Activated naive CD4-positive, alpha-beta T cell treated with anti-CD3 and anti-CD28 coated beads, Interleukin-2, amount 50 U/mL, for 16 hours (primary cell): ENCODE results near the gene OR2AT4.
"Not testable (repeated sequence)": the region's sequence is repeated elsewhere in the genome, so short reads cannot be mapped to it uniquely, and the experiment has no call there.

Experiments used
- DNase-seq: peaks from one replicate; pipeline ENCODE4 v3.0.0-alpha.2; 2020

Gene OR2AT4

GRCh38 chr11:75096456-75097172 is at the start of gene OR2AT4:
TSS of gene OR2AT4 (minus strand) at chr11:75096876.
- no peak for DNase-seq

DNA sequence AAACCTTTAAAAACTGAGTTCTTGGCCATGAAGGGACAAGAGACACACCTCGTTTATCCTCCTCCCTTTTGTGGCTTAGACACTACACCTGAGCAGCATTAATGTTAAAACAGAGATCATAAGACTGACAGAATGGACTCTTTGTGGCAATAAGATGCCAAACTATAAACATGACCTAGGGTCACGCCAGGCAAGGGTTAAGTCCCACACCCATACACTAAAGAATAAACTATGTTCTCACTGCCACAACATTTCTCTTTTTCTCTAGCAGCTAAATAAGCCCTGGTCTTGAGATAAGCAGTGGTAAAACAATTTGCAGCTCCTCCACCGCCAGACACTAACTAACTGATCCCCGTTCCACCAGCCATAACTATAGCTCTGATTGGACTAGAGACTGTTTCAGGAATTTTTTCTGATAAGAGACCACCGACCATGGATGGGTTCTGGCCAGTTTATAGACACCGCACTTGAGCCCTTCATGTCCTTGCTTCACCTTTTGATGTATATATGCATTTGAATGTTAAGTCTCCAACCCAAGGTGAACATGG is 49.4 kb upstream of the OR2AT4 start:
- no peak for DNase-seq

GRCh38 chr11:75145196-75145971 is 48.7 kb upstream of the OR2AT4 start:
- no peak for DNase-seq

GRCh38 chr11:75144716-75145014 is 48.0 kb upstream of the OR2AT4 start:
- DNase-seq, result no peak

DNA sequence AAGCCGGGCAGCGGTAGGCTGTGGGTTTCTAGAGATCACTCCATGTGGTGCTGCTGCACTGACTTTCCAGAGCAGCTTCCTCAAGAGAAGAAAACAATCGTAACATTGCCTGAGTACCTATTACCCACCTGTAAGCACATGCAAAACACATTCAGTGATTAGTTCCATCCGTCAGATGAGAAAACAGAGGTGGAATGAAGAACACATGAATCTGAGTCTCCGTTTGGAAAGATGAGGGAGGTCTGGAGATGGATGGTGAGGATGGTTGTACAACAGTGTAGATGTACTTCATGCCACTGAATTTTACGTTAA is 46.7 kb upstream of the OR2AT4 start:
- no peak for DNase-seq

GRCh38 chr11:75142714-75143419 is 46.2 kb upstream of the OR2AT4 start:
- peak; percentile 70 for DNase-seq

GRCh38 chr11:75141166-75141565 is 44.5 kb upstream of the OR2AT4 start:
- no peak for DNase-seq

- peak; percentile 80 for DNase-seq
Measured at GRCh38 chr11:75140269-75141138, 43.8 kb upstream of the OR2AT4 start.

GRCh38 chr11:75135651-75136050 is 39.0 kb upstream of the OR2AT4 start:
- no peak for DNase-seq

GRCh38 chr11:75135021-75135650 is 38.5 kb upstream of the OR2AT4 start:
- no peak for DNase-seq

- no peak for DNase-seq
Measured at GRCh38 chr11:75133976-75134375, 37.3 kb upstream of the OR2AT4 start.

GRCh38 chr11:75132080-75132479 is 35.4 kb upstream of the OR2AT4 start:
- no peak for DNase-seq

DNA sequence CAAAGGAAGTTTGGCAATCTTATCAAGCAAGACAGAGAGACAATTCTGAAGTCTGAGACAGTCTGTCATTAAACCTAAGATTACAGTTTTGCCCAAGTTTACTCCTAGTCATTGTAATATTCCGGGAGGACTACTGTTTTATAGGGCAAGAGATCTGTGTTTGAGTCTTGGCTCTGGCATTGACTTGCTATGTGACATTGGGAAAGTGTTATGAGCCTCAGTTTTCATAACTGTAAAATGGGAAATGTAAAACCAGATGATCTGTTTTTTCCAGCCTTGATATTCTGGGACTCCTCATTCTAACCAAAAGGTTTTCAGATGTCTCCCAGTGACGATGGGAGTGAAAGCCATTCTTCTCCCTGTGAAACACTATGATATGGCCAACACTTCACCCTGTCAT is 29.9 kb upstream of the OR2AT4 start:
- DNase-seq, result no peak

GRCh38 chr11:75118577-75118976 is 21.9 kb upstream of the OR2AT4 start:
- DNase-seq, result no peak

GRCh38 chr11:75114465-75114864 is 17.8 kb upstream of the OR2AT4 start:
- DNase-seq, result no peak

DNA sequence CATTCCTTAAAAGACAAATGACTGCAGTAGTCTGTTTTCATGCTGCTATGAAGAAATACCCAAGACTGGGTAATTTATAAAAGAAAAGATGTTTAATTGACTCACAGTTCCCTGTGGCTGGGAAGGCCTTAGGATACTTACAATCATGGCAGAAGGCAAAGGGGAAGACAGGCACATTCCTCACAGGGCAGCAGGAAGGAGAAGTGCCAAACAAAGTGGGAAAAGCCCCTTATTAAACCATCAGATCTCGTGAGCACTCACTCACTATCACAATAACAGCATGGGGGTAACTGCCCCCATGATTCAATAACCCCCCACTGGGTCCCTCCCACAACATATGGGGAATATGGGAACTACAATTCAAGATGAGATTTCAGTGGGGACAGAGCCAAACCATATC is 16.4 kb upstream of the OR2AT4 start:
- no peak for DNase-seq

DNA sequence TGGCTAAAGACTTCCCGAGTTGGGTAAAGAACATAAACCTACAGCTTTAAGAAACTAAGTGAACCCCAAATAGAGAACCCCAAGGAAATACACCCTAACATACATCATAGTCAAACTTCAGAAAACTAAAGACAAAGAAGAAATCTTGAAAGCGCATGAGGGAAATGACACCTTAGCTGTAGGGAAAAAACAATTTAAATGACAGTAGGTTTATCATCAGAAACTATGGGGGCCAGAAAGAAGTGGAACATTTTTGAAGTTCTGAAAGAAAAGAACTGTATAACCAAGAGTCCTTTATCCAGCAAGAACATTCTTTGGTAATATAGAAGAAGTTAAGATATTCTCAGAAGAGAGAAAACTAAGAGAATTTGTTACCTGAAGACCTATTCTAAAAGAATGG is 15.5 kb upstream of the OR2AT4 start:
- no peak for DNase-seq

DNA sequence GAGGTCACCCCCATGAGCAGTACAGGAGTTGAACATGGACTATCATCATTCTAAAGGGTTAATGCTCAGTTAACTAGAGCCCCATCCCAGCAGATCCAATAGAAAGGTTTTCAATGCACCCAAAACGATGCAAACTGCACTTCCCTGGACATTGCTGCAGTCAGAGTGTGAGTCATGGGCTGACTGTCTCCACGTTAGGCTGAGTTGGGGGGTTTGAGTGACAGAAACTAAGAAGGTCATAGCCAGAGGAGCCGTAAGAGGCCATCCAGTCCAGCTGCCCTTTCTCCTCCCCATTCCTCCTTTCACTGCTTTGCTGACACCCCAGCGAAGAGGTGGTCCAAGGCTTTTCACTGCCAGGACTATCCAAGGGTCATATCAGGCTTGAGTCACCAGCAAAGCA is 10.5 kb upstream of the OR2AT4 start:
- no peak for DNase-seq

DNA sequence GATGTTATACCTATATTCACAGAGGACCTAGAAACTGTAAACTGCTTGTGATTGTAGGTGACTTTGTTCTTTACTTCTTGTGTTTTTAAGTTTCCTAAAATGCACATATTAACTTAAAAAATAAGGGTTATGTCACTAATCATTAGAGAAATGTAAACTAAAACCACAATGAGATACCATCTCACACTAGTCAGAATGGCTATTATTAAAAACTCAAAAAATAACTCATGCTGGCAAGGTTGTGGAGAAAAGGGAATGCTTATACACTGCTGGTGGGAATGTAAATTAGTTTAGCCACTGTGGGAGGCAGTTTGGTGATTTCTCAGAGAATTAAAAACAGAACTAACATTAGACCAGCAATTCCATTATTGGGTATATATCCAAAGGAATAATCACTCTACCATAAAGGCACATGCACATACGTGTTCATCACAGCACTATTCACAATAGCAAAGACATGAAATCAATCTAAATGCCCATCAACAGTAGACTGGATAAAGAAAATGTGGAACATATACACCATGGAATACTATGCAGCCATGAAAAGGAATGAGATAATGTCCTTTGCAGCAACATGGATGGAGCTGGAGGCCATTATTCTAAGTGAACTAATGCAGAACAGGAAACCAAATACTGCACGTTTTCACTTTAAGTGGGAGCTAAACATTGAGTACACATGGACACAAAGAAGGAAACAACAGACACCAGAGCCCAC is 9.4 kb upstream of the OR2AT4 start:
- DNase-seq, result not testable (repeated sequence)

DNA sequence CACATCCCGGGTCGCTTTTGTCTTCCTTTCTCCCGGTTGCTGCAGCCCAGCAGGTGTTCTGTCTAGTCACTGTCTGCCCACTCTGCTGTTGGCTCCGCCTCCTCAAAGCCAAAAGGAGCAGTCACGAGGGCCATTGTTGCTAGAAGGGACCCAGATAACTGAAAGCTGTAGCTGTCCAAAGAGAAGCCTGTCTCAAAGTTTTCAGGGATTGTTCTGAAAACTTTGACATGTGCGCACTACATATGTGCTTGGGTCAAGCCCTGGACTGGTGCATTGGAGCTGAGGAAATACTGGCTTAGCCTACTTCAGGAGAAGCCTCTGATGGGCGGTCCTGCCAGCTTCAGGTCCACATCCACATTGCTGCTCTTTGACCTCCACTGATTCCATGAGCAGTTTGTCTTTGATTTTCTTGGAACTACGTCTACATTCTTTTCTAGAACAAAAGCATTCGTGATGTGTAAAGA is 8.8 kb upstream of the OR2AT4 start:
- no peak for DNase-seq

DNA sequence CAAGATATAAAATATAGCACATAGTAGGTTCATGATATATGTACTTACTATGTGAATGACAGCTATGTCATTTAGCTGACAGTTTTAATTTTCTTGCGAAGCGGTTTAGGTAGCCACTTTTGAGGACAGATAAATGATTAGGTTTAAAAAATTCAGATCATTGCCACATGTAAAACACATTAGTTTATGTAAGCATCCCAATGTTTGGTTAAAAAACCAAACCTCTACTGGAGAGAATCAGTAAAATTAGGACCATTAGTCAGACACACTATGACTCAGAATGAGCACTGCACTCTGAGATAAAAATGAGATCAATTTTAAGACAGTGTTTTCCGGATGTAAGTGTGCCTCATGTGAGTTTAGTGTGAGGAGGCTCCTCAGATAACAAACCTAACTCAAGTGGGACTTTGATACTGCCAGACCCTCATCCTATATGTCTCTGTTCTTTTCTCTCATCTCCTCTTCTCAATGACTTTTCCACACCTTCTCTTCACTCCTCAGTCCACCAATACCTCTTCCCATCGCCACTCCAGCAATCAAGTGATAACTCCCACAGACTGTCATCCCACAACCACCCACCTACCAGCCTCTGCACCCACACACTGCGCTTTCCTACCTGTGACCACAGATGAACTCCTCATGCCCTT is 6.8 kb upstream of the OR2AT4 start:
- no peak for DNase-seq
